GM06990 (cell line): Measurements from ENCODE around the gene KLK11.

ENCODE experiments used
- DNase-seq: peaks from one replicate; pipeline ENCODE4 v3.0.0-alpha.2; 2011; ENCODE audit not compliant: insufficient read length; ENCODE audit errors: extremely low read depth
- H3K27me3 ChIP-seq: replicated peaks from 2 replicates; pipeline ENCODE4 v1.6.0; 2011; ENCODE audit warnings: low read length; ENCODE audit not compliant: control insufficient read depth, insufficient read depth
- H3K36me3 ChIP-seq: 2 replicates; pipeline ENCODE4 v1.5.1; 2011; ENCODE audit warnings: low read length; ENCODE audit not compliant: control insufficient read depth, insufficient read depth
- H3K4me3 ChIP-seq: replicated peaks from 2 replicates; pipeline ENCODE4 v1.5.1; 2011; ENCODE audit warnings: low read depth, mild to moderate bottlenecking, control low read depth, low read length
- CTCF ChIP-seq: IDR thresholded peaks from 2 replicates; pipeline ENCODE4 v1.5.1; 2011; ENCODE audit warnings: low read length, control low read depth, mild to moderate bottlenecking, inconsistent platforms; ENCODE audit not compliant: insufficient read depth, poor library complexity, severe bottlenecking

KLK11 gene

DNA sequence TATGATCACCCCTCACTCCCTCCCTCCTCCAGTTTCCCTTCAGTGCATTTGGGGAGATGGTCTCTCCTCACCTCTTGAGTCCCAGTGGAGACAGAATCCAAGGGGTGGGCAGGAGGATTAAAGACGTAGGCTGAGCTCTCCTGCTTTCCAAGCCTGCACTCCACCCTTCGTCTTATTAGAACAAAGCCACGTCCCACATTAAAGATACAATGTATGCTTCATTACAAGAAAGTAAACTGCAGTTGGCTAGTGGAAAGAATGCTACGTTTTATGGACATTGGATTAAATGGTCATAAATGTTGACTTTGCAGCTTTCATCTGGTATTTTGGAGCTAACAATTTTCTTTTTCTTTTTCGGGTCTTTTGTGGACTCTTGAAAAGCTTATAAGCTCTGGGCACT, 1.5 kb upstream of the KLK11 start:
- H3K27me3 ChIP-seq = peaks cover 2% of the 10 kb centered on the region
- no peak for DNase-seq
- H3K4me3 ChIP-seq = no peak overlapping the region
- no peaks in the 10 kb centered on the region for H3K36me3 ChIP-seq
- TF ChIP-seq CTCF = no peak

DNA sequence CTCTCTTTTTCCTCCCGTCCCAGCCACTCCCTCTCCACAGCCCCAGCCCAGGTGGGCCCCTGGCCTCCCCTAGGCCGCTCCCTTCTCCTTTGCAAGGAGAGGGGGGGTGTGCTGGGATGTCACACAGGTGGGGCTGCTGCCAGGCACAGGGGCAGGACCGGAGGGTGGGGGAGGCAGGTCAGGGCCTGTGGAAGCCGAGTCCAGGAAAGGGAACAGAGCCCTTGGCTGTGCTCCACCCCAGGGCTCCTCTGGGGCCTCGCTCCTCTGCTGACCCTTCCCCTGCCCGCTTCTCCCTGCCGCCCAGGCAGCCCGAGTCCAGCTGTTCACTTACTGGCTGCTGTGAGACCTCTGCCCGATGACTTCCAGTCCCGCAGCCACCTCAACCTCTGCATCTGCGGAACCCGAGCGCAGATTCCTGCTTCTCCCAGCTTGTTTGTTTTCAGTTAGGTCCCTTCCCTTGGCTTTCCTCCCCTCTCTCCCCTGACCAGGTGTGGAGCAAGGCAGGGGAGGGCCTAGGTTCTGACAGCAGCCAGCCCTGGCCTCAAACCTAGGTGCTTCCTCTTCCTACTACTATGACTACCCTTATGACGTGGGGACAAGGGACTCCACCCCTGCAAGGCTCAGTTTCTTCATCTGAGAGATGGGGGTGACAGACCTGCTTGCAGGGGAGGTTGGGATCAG, 850 bp upstream of the KLK11 start:
- H3K27me3 ChIP-seq = peaks cover 2% of the 10 kb centered on the region
- DNase-seq = no peak
- no peak overlapping the region for H3K4me3 ChIP-seq
- no peaks in the 10 kb centered on the region for H3K36me3 ChIP-seq
- no peak for TF ChIP-seq CTCF

GRCh38 chr19:51025809-51026553, 435 bp downstream of the KLK11 start:
- H3K27me3 ChIP-seq = peaks cover 2% of the 10 kb centered on the region
- no peaks in the 10 kb centered on the region for H3K36me3 ChIP-seq
- H3K4me3 ChIP-seq = no peak overlapping the region
- DNase-seq = no peak
- no peak for TF ChIP-seq CTCF

- Histone ChIP-seq H3K27me3 (peaks cover 2% of the 10 kb centered on the region), H3K4me3 (no peak overlapping the region), H3K36me3 (no peaks in the 10 kb centered on the region)
- no peak for TF ChIP-seq CTCF
- no peak for DNase-seq
Observed at GRCh38 chr19:51025401-51025800, 1.0 kb downstream of the KLK11 start.

GRCh38 chr19:51024924-51025323, 1.5 kb downstream of the KLK11 start:
- no peak overlapping the region for H3K4me3 ChIP-seq
- TF ChIP-seq CTCF = no peak
- DNase-seq = no peak
- peaks cover 2% of the 10 kb centered on the region for H3K27me3 ChIP-seq
- no peaks in the 10 kb centered on the region for H3K36me3 ChIP-seq

DNA sequence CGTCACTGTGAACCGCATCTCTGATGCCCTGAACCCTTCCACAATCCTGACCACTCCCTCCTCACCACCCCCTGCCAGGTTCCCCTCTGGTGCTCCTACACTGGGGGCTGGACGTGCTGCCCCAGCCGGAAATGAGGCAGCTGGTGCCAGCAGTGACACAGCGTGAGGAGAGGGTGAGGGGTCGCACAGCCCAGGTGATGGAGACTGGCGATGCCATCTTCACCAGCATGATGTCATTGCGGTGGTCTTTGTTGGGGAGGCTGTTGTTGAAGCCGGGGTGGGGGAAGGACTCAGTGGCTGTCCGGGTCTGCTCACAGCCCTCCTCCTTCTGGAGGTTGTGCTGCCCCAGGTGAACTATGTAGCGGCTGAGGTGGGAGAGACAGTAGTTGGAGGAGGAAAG, 2.5 kb downstream of the KLK11 start:
- no peaks in the 10 kb centered on the region for H3K36me3 ChIP-seq
- peaks cover 2% of the 10 kb centered on the region for H3K27me3 ChIP-seq
- no peak for DNase-seq
- no peak overlapping the region for H3K4me3 ChIP-seq
- no peak for TF ChIP-seq CTCF
